Liver (tissue), 9 donors: ENCODE measurements around the gene AHNAK2. TPM values are rescaled to one million over a fixed set of nuclear protein-coding genes. Genes with fewer than 3 reads are reported as not detected.

ENCODE experiments used
- DNase-seq: peaks from one replicate; pipeline ENCODE4 v3.0.0-alpha.2; 2017; ENCODE audit warnings: low spot score
- H3K27ac ChIP-seq, 2 donors: one replicate each; pipeline ENCODE4 v1.7.0; 2013; ENCODE audit warnings: inconsistent platforms in 2 of 2, low read length in 2 of 2, control low read depth in 1 of 2, low read depth in 1 of 2, mild to moderate bottlenecking in 1 of 2
- H3K27me3 ChIP-seq, 4 donors: one replicate each; pipeline versions ENCODE4 v1.6.1 to v1.7.0; 2013; ENCODE audit warnings: low read length in 3 of 4, inconsistent platforms in 1 of 4, mild to moderate bottlenecking in 1 of 4, moderate library complexity in 1 of 4; ENCODE audit not compliant: control insufficient read depth in 4 of 4, insufficient read depth in 4 of 4
- H3K36me3 ChIP-seq, 4 donors: one replicate each; pipeline versions ENCODE4 v1.6.1 to v1.7.0; 2013; ENCODE audit warnings: low read length in 3 of 4, mild to moderate bottlenecking in 3 of 4, low read depth in 1 of 4, moderate library complexity in 1 of 4; ENCODE audit not compliant: control insufficient read depth in 4 of 4, insufficient read depth in 3 of 4
- H3K4me1 ChIP-seq, 4 donors: one replicate each; pipeline versions ENCODE4 v1.6.1 to v1.7.0; 2013; ENCODE audit warnings: low read length in 3 of 4, mild to moderate bottlenecking in 3 of 4, moderate library complexity in 1 of 4; ENCODE audit not compliant: control insufficient read depth in 4 of 4, insufficient read depth in 4 of 4
- H3K4me3 ChIP-seq, 3 donors: one replicate each; pipeline versions ENCODE4 v1.6.1 to v1.7.0; 2013; ENCODE audit warnings: low read length in 3 of 3, control low read depth in 1 of 3, low read depth in 1 of 3, mild to moderate bottlenecking in 1 of 3
- H3K9ac ChIP-seq, 2 donors: one replicate each; pipeline ENCODE4 v1.7.0; 2013; ENCODE audit warnings: low read length in 2 of 2, mild to moderate bottlenecking in 2 of 2, moderate library complexity in 2 of 2, control low read depth in 1 of 2, low read depth in 1 of 2
- H3K9me3 ChIP-seq, 4 donors: one replicate each; pipeline versions ENCODE4 v1.6.1 to v1.7.0; 2013; ENCODE audit warnings: low read length in 3 of 4; ENCODE audit not compliant: control insufficient read depth in 4 of 4
- ATF3 ChIP-seq: IDR thresholded peaks from 2 replicates; pipeline ENCODE4 v1.6.1; 2016; ENCODE audit warnings: antibody characterized with exemption
- CTCF ChIP-seq: fragments of 150-350 bp; IDR thresholded peaks from 2 replicates; pipeline ENCODE4 v1.5.1; 2017; ENCODE audit warnings: improper control_type of control experiment, low read depth, low read length; ENCODE audit not compliant: missing input control
- EGR1 ChIP-seq, 2 donors: IDR thresholded peaks; 2 replicates each; pipeline ENCODE4 v1.6.1; 2016 to 2018; ENCODE audit warnings: antibody characterized with exemption in 2 of 2, low read depth in 2 of 2
- FOXA1 ChIP-seq: IDR thresholded peaks from 2 replicates; pipeline ENCODE4 v1.6.1; 2016; ENCODE audit warnings: antibody characterized with exemption
- GABPA ChIP-seq, 2 donors: IDR thresholded peaks in 1 of 2; conservative IDR thresholded peaks in 1 of 2; 2 replicates each; pipeline ENCODE4 v1.6.1; 2016; ENCODE audit warnings: antibody characterized with exemption in 2 of 2, mild to moderate bottlenecking in 1 of 2, moderate library complexity in 1 of 2
- HNF4A ChIP-seq, 2 donors: conservative IDR thresholded peaks; 2 replicates each; pipeline ENCODE4 v1.6.1; 2016; ENCODE audit warnings: antibody characterized with exemption in 2 of 2, mild to moderate bottlenecking in 2 of 2
- HNF4G ChIP-seq: IDR thresholded peaks from 2 replicates; pipeline ENCODE4 v1.6.1; 2016; ENCODE audit warnings: antibody characterized with exemption
- JUND ChIP-seq, 2 donors: IDR thresholded peaks; 2 replicates each; pipeline ENCODE4 v1.6.1; 2016; ENCODE audit warnings: antibody characterized with exemption in 2 of 2
- MAX ChIP-seq: IDR thresholded peaks from 2 replicates; pipeline ENCODE4 v1.6.1; 2016; ENCODE audit warnings: antibody characterized with exemption
- NR2F2 ChIP-seq: IDR thresholded peaks from 2 replicates; pipeline ENCODE4 v1.6.1; 2016; ENCODE audit warnings: antibody characterized with exemption
- RAD21 ChIP-seq, 2 donors: IDR thresholded peaks; 2 replicates each; pipeline ENCODE4 v1.6.1; 2016; ENCODE audit warnings: antibody characterized with exemption in 2 of 2, mild to moderate bottlenecking in 2 of 2
- REST ChIP-seq: IDR thresholded peaks from 2 replicates; pipeline ENCODE4 v1.6.1; 2016; ENCODE audit warnings: antibody characterized with exemption, mild to moderate bottlenecking
- RXRA ChIP-seq, 2 donors: IDR thresholded peaks; 2 replicates each; pipeline ENCODE4 v1.6.1; 2017 to 2018; ENCODE audit warnings: antibody characterized with exemption in 2 of 2, mild to moderate bottlenecking in 1 of 2
- SP1 ChIP-seq: IDR thresholded peaks from 2 replicates; pipeline ENCODE4 v1.6.1; 2018; ENCODE audit warnings: antibody characterized with exemption, mild to moderate bottlenecking
- TAF1 ChIP-seq: conservative IDR thresholded peaks from 2 replicates; pipeline ENCODE4 v1.6.1; 2016; ENCODE audit warnings: antibody characterized with exemption, mild to moderate bottlenecking
- YY1 ChIP-seq: IDR thresholded peaks from 2 replicates; pipeline ENCODE4 v1.6.1; 2016; ENCODE audit warnings: antibody characterized with exemption, mild to moderate bottlenecking
- ZBTB33 ChIP-seq: IDR thresholded peaks from 2 replicates; pipeline ENCODE4 v1.6.1; 2016; ENCODE audit warnings: antibody characterized with exemption
- WGBS: extraction: QIAGEN DNeasy Blood & Tissue Kit; methylation state at CpG from one replicate; pipeline ENCODE4 v1.1.7; 2013; 5-methylcytosine and 5-hydroxymethylcytosine counted together
- polyA plus RNA-seq, 2 donors: library from polyadenylated mRNA; stranded (reverse) in 1 of 2; unstranded in 1 of 2; fragments of 200-250 nt in 1 of 2; fragments of >200 nt in 1 of 2; fragmentation: Nextera tagmentation in 1 of 2; extraction: Ambion mirVana in 1 of 2; gene quantifications; one replicate each; pipeline versions ENCODE4 v1.2.1 to v1.2.3, GENCODE V29; 2013 to 2015
- total RNA-seq, 2 donors: library from RNA; depleted of rRNA; stranded (reverse); fragments of >200 nt; gene quantifications; one replicate each; pipeline ENCODE4 v1.2.3, GENCODE V29; 2014
- donor health status: healthy.
- donor health status: healthy.
- donor health status: healthy.
- donor health status: healthy.
- donor health status: healthy.

The AHNAK2 gene
- total and polyA plus RNA-seq, 4 donors: 0.05 to 2.6 (median 1.2) TPM

- H3K9ac ChIP-seq: no peak overlapping the region
- 98% methylated on average over 23 of the region's 23 CpGs for WGBS
- no peaks in the 10 kb centered on the region for H3K27me3 ChIP-seq
- peaks cover 0 to 26% (median 12%) of the 10 kb centered on the region in 4 donors for H3K36me3 ChIP-seq
- TF ChIP-seq EGR1 (IDR thresholded peaks at IDR 0.05; ENCODE audit: low read depth in 2 of 2) (no peak), CTCF (no peak), TAF1 (no peak), RXRA (IDR thresholded peaks at IDR 0.05) (no peak), JUND (IDR thresholded peaks at IDR 0.05) (no peak), RAD21 (IDR thresholded peaks at IDR 0.05) (no peak), HNF4A (conservative IDR thresholded peaks at IDR 0.05) (no peak), REST (no peak), HNF4G (no peak), GABPA (IDR thresholded peaks at IDR 0.05 in 1 of 2, conservative IDR thresholded peaks at IDR 0.05 in 1 of 2) (no peak), SP1 (no peak), ATF3 (no peak), NR2F2 (no peak), YY1 (no peak)
- peaks cover 0 to 2% (median 0%) of the 10 kb centered on the region in 4 donors for H3K4me1 ChIP-seq
- no peak overlapping the region for H3K4me3 ChIP-seq
- DNase-seq: no peak
- no peaks in the 10 kb centered on the region for H3K9me3 ChIP-seq
- H3K27ac ChIP-seq: no peak overlapping the region
These were observed 88.8 kb downstream of the AHNAK2 start for GRCh38 chr14:104889375-104889757.

GRCh38 chr14:104888489-104889374 lies 89.4 kb downstream of the AHNAK2 start:
- no peaks in the 10 kb centered on the region for H3K27me3 ChIP-seq
- H3K4me1 ChIP-seq: no peaks in the 10 kb centered on the region
- 96% methylated on average over 26 of the region's 26 CpGs for WGBS
- H3K4me3 ChIP-seq: no peak overlapping the region
- H3K27ac ChIP-seq: no peak overlapping the region
- no peak overlapping the region for H3K9ac ChIP-seq
- no peaks in the 10 kb centered on the region for H3K9me3 ChIP-seq
- TF ChIP-seq ZBTB33 (no peak), MAX (no peak), ATF3 (no peak), EGR1 (IDR thresholded peaks at IDR 0.05; ENCODE audit: low read depth in 2 of 2) (no peak), RXRA (IDR thresholded peaks at IDR 0.05) (no peak), FOXA1 (no peak), CTCF (no peak)
- peaks cover 0 to 29% (median 12%) of the 10 kb centered on the region in 4 donors for H3K36me3 ChIP-seq
- no peak for DNase-seq
